Transverse colon (tissue), 4 donors: ENCODE results near the gene RPL41. TPM values are rescaled to one million over a fixed set of nuclear protein-coding genes. Genes with fewer than 3 reads are reported as not detected.
A peak's percentile ranks its signal among the peaks of the same experiment; 100 is the strongest.

Experiments
- DNase-seq: peaks from one replicate; pipeline ENCODE4 v3.0.0-alpha.2; 2019
- H3K27ac ChIP-seq, 4 donors: fragments of 200-600 bp; sonication (generic); 2 replicates each; pipeline ENCODE4 v1.5.1; 2016 to 2018; ENCODE audit warnings: inconsistent platforms in 4 of 4
- H3K27me3 ChIP-seq: fragments of 200-600 bp; sonication (generic); 2 replicates; pipeline ENCODE4 v1.5.1; 2017; ENCODE audit warnings: inconsistent platforms
- H3K36me3 ChIP-seq, 4 donors: fragments of 200-600 bp; sonication (generic); 2 replicates each; pipeline ENCODE4 v1.5.1; 2017 to 2019; ENCODE audit warnings: inconsistent platforms in 4 of 4
- H3K4me1 ChIP-seq, 4 donors: fragments of 200-600 bp; sonication (generic); 2 replicates each; pipeline ENCODE4 v1.5.1; 2017 to 2020; ENCODE audit warnings: inconsistent platforms in 4 of 4
- H3K4me3 ChIP-seq, 4 donors: fragments of 200-600 bp; sonication (generic); 1 replicate in 1 of 4; 2 replicates in 3 of 4; pipeline versions ENCODE4 v1.5.1 to v1.6.1; 2017 to 2019; ENCODE audit warnings: inconsistent platforms in 4 of 4
- H3K9me3 ChIP-seq, 2 donors: fragments of 200-600 bp; sonication (generic); 2 replicates each; pipeline ENCODE4 v1.5.1; 2017 to 2019; ENCODE audit warnings: inconsistent platforms in 2 of 2
- EP300 ChIP-seq: sonication (generic); formaldehyde crosslinking; IDR thresholded peaks from one replicate; pipeline ENCODE4 v1.6.1; 2017; ENCODE audit warnings: antibody characterized with exemption, low read depth
- POLR2A ChIP-seq: fragments of 450-650 bp; IDR thresholded peaks from one replicate; pipeline ENCODE4 v1.6.1; 2016; ENCODE audit warnings: antibody characterized with exemption, mild to moderate bottlenecking, moderate library complexity
- POLR2AphosphoS5 ChIP-seq, 3 donors: sonication (generic); formaldehyde crosslinking; IDR thresholded peaks; one replicate each; pipeline ENCODE4 v1.6.1; 2016; ENCODE audit warnings: antibody characterized with exemption in 3 of 3
- WGBS, 2 donors: methylation state at CpG; one replicate each; pipeline ENCODE4 v1.1.5; 2018; ENCODE audit warnings: low coverage in 1 of 2; 5-methylcytosine and 5-hydroxymethylcytosine counted together
- in situ Hi-C, 4 donors: fragments of 200-750 bp; cut with MboI; loops; one replicate each; pipeline versions ENCODE4 v1.15.0 to v1.15.1; 2017; ENCODE audit warnings: low sequenced_read_pairs in 3 of 4, low pct_ligation_motif_present in 1 of 4, low pct_unique_long_range_greater_than_20kb in 1 of 4
- intact Hi-C: fragments of 100-400 bp; cut with DNase I; formaldehyde crosslinking; loops from one replicate; pipeline ENCODE4 v1.15.1; 2023; ENCODE audit warnings: low total_unique reads
- total RNA-seq, 4 donors: library from RNA; depleted of rRNA; stranded (reverse); fragments of >200 nt; gene quantifications; one replicate each; pipeline ENCODE4 v1.1.0, GENCODE V29; 2016
- TF ChIP-seq, protein P1 (sequence below), 5 experiments: fragments of 200-600 bp in 3 of 5; fragments of 450-650 bp in 2 of 5; sonication (generic) in 3 of 5; IDR thresholded peaks; 1 replicate in 2 of 5; 2 replicates in 3 of 5; pipeline ENCODE4 v1.5.1; 2016 to 2017; ENCODE audit warnings: antibody characterized with exemption in 5 of 5, inconsistent platforms in 3 of 5, mild to moderate bottlenecking in 2 of 5, moderate library complexity in 1 of 5

RPL41 gene
- total RNA-seq, 4 donors from 2014 or later: 841 to 2,950 (median 1,684) TPM

DNA sequence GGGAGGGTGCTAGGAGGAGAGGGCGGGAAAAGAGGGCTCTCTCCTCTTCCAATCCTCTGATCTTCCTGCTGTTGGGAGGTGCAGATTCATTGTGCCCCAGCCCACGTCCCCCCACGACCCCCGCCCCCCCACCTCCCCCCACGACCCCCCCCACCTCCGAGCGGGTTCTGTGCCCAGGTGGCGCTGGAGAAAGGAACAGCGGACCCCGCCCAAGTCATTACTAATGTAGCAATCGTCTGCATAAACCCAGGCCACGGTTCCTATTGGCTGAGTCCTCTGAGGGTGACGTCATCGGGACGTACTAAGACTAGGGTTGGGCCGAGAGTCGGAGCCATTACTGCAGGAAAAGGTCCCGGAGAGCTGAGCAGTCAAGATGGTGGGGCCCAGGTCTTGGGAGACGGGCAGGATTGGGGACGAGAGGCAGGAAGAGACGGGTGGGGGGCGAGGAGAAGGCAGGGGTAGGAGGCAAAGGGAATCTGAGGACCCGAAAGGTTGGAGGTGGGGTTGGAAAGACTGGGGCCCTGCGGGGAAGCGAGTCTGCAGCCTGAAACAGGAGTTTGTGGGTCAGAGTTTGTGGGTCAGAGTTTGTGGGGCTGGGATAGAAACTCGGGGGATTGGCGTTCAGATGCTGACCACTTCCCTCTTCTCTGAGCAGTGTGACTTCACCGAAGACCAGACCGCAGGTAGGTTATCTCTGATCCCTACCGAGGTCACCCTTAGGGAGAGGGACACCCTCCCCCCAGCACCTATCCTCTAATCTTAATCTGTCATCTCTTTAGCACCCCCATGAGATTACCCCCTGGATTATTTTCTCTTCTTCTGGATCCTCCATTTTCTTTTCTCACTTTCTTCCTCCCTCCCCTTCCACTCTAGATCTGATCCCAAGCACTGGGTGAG lies 41.8 kb downstream of the RPL41 start, which contains the start of gene MYL6:
TSS of gene MYL6 (plus strand) at position 331 of the 897 bp plus-strand sequence. CDS start at position 374, 43 bp downstream.
- DNase-seq: peak; percentile 97
- H3K9me3 ChIP-seq: no peaks in the 10 kb centered on the region
- H3K36me3 ChIP-seq: peaks cover 0 to 32% (median 11%) of the 10 kb centered on the region in 4 donors
- in situ Hi-C loops: no loop called here
- peaks cover 9 to 47% (median 38%) of the 10 kb centered on the region in 4 donors for H3K4me1 ChIP-seq
- WGBS, 2 donors: 0 to 2% methylated on average over 1 to 25 of the region's 30 CpGs
- intact Hi-C loops: loop anchor here (2.0 kb wide), 1 partner anchor 31 kb away; no protein-coding TSS in a partner anchor
- H3K4me3 ChIP-seq: peak within 1 kb of the TSS; percentile 77 to 94 (median 84)
- no peaks in the 10 kb centered on the region for H3K27me3 ChIP-seq
- TF ChIP-seq POLR2A: peak; percentile 100
- peak; percentile 100 for TF ChIP-seq POLR2AphosphoS5 (IDR thresholded peaks at IDR 0.05)
- TF ChIP-seq EP300: no peak
- TF ChIP-seq, protein P1, sequence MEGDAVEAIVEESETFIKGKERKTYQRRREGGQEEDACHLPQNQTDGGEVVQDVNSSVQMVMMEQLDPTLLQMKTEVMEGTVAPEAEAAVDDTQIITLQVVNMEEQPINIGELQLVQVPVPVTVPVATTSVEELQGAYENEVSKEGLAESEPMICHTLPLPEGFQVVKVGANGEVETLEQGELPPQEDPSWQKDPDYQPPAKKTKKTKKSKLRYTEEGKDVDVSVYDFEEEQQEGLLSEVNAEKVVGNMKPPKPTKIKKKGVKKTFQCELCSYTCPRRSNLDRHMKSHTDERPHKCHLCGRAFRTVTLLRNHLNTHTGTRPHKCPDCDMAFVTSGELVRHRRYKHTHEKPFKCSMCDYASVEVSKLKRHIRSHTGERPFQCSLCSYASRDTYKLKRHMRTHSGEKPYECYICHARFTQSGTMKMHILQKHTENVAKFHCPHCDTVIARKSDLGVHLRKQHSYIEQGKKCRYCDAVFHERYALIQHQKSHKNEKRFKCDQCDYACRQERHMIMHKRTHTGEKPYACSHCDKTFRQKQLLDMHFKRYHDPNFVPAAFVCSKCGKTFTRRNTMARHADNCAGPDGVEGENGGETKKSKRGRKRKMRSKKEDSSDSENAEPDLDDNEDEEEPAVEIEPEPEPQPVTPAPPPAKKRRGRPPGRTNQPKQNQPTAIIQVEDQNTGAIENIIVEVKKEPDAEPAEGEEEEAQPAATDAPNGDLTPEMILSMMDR (IDR thresholded peaks at IDR 0.05): no peak
- H3K27ac ChIP-seq: peak within 1 kb of the TSS; percentile 94 to 100 (median 98)

DNA sequence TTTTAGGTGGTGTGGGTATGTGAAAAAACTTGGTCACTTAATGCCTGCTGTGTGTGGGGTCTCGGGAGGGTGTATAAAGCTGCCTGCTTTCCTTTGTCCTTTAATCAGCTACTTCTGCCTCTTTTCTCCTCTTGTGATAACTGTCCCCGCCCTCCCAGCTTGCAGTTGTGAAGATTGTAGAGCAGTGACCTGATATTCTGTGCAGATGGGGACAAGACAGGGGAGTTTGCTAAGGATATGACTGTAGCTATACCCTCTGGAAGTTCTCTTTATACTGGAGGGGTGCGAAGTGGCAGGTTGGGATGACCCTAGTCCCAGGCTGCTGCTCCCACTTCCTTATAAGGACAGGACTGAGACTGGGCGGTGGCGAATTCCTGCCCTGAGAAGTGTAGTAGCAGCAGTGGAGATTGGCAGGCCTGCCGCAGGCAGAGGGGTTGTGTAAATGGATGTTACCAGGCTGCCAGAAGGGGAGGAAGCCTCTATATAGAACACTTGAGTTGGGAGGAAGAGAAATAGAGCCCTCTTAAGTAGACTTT lies 42.6 kb downstream of the RPL41 start:
- peak overlapping the region; percentile 77 to 94 (median 84) for H3K4me3 ChIP-seq
- intact Hi-C loops: loop anchor here (2.0 kb wide), 1 partner anchor 32 kb away; no protein-coding TSS in a partner anchor
- WGBS, 2 donors: 0% methylated on average over 1 to 6 of the region's 6 CpGs
- TF ChIP-seq, protein P1 (IDR thresholded peaks at IDR 0.05): no peak
- peak; percentile 84 for TF ChIP-seq POLR2A
- TF ChIP-seq EP300: no peak
- peak; percentile 90 to 93 (median 93) for TF ChIP-seq POLR2AphosphoS5 (IDR thresholded peaks at IDR 0.05)
- in situ Hi-C loops: no loop called here
- no peaks in the 10 kb centered on the region for H3K27me3 ChIP-seq
- H3K27ac ChIP-seq: peak overlapping the region; percentile 94 to 100 (median 98)
- DNase-seq: peak; percentile 89
- no peaks in the 10 kb centered on the region for H3K9me3 ChIP-seq
- H3K36me3 ChIP-seq: peaks cover 0 to 32% (median 11%) of the 10 kb centered on the region in 4 donors
- peaks cover 7 to 42% (median 38%) of the 10 kb centered on the region in 4 donors for H3K4me1 ChIP-seq

DNA sequence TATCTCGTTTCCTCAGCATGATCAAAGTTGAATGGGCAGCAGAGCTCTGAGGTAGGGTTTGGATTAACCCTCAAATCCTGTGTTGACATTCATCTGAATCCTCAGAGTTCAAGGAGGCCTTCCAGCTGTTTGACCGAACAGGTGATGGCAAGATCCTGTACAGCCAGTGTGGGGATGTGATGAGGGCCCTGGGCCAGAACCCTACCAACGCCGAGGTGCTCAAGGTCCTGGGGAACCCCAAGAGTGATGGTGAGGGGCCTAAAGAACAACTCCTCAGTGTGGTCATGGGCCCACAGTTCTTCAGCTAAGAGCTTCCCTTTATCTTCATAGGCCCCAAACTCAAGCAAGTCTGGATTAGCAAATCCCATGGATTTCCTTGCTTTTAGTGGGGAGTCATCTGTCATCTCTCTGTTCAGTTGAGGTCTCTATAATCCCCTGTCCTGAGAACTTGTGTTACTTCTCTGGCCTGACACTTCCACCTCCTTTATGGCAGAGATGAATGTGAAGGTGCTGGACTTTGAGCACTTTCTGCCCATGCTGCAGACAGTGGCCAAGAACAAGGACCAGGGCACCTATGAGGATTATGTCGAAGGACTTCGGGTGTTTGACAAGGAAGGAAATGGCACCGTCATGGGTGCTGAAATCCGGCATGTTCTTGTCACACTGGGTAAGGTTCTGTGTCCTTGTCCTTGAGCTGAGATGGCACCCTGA lies 43.2 kb downstream of the RPL41 start:
- H3K27ac ChIP-seq: peak overlapping the region; percentile 94 to 100 (median 98)
- H3K4me3 ChIP-seq: peak overlapping the region; percentile 77 to 94 (median 84)
- in situ Hi-C loops (no loop called here), intact Hi-C loops (loop anchor here (2.0 kb wide), 1 partner anchor 33 kb away; no protein-coding TSS in a partner anchor)
- H3K27me3 ChIP-seq: no peaks in the 10 kb centered on the region
- no peaks in the 10 kb centered on the region for H3K9me3 ChIP-seq
- peaks cover 7 to 42% (median 38%) of the 10 kb centered on the region in 4 donors for H3K4me1 ChIP-seq
- DNase-seq: no peak
- peaks cover 0 to 32% (median 11%) of the 10 kb centered on the region in 4 donors for H3K36me3 ChIP-seq
- WGBS, 2 donors: 0 to 9% methylated on average over 2 to 8 of the region's 8 CpGs
- TF ChIP-seq POLR2A (no peak), POLR2AphosphoS5 (IDR thresholded peaks at IDR 0.05) (no peak), EP300 (no peak)
- TF ChIP-seq, protein P1 (IDR thresholded peaks at IDR 0.05): no peak
